CD8-positive, alpha-beta memory T cell (primary cell): Measurements from ENCODE around the gene CNTROB. TPM values are rescaled to one million over a fixed set of nuclear protein-coding genes. Genes with fewer than 3 reads are reported as not detected.

Experiments used
- CTCF ChIA-PET: fragments of 350-600 bp; sonication (Branson Sonifier 250); formaldehyde crosslinking; loops from one replicate; lab custom pipeline; 2021; ENCODE audit warnings: antibody characterized with exemption; lab: Charles Lee
- POLR2A ChIA-PET: fragments of 350-600 bp; sonication (Branson Sonifier 250); formaldehyde crosslinking; loops from one replicate; lab custom pipeline; 2021; ENCODE audit warnings: antibody characterized with exemption; lab: Charles Lee
- DNase-seq, 5 donors: peaks; one replicate each; pipeline versions ENCODE4 v3.0.0 to v3.0.0-alpha.2; 2020 to 2022; ENCODE audit warnings: mixed read lengths in 1 of 5
- H3K27ac ChIP-seq: one replicate; pipeline ENCODE4 v1.7.0; 2013; ENCODE audit warnings: low read depth, mild to moderate bottlenecking, low read length, moderate library complexity
- H3K27me3 ChIP-seq: 2 replicates; pipeline ENCODE4 v1.7.0; 2013; ENCODE audit warnings: low read length, mild to moderate bottlenecking; ENCODE audit not compliant: insufficient read depth, poor library complexity, severe bottlenecking
- H3K36me3 ChIP-seq: 2 replicates; pipeline ENCODE4 v1.7.0; 2013; ENCODE audit warnings: mild to moderate bottlenecking, low read length, moderate library complexity; ENCODE audit not compliant: insufficient read depth
- H3K4me1 ChIP-seq: 2 replicates; pipeline ENCODE4 v1.7.0; 2013; ENCODE audit warnings: mild to moderate bottlenecking, low read length, moderate library complexity; ENCODE audit not compliant: insufficient read depth
- H3K4me3 ChIP-seq: 2 replicates; pipeline ENCODE4 v1.7.0; 2013; ENCODE audit warnings: mild to moderate bottlenecking, low read length
- H3K9me3 ChIP-seq: 2 replicates; pipeline ENCODE4 v1.7.0; 2013; ENCODE audit warnings: mild to moderate bottlenecking, low read length
- H3K27ac Mint-ChIP-seq, 8 donors: one replicate each; pipeline ENCODE4 v1.8.0; 2020 to 2021; ENCODE audit warnings: mixed read lengths in 8 of 8, mild to moderate bottlenecking in 6 of 8, inconsistent platforms in 3 of 8, moderate library complexity in 3 of 8
- H3K27me3 Mint-ChIP-seq, 2 donors: one replicate each; pipeline ENCODE4 v1.8.0; 2020 to 2021; ENCODE audit warnings: mixed read lengths in 2 of 2, mild to moderate bottlenecking in 1 of 2, moderate library complexity in 1 of 2
- H3K36me3 Mint-ChIP-seq, 3 donors: one replicate each; pipeline ENCODE4 v1.8.0; 2020 to 2021; ENCODE audit warnings: mixed read lengths in 3 of 3, inconsistent platforms in 1 of 3, mild to moderate bottlenecking in 1 of 3
- H3K4me1 Mint-ChIP-seq, 3 donors: one replicate each; pipeline ENCODE4 v1.8.0; 2020 to 2021; ENCODE audit warnings: mixed read lengths in 3 of 3, inconsistent platforms in 1 of 3, mild to moderate bottlenecking in 1 of 3
- H3K4me3 Mint-ChIP-seq, 7 donors: one replicate each; pipeline ENCODE4 v1.8.0; 2020 to 2021; ENCODE audit warnings: mixed read lengths in 7 of 7, mild to moderate bottlenecking in 6 of 7, moderate library complexity in 4 of 7, inconsistent platforms in 2 of 7
- H3K9me3 Mint-ChIP-seq, 5 donors: one replicate each; pipeline ENCODE4 v1.8.0; 2020 to 2022; ENCODE audit warnings: mixed read lengths in 5 of 5, mild to moderate bottlenecking in 3 of 5, moderate library complexity in 2 of 5, inconsistent platforms in 1 of 5
- polyA plus RNA-seq: library from polyadenylated mRNA; unstranded; fragments of 300-500 nt; fragmentation: Illumina TruSeq; gene quantifications from one replicate; pipeline ENCODE4 v1.2.3, GENCODE V29; 2021
- total RNA-seq, 2 experiments: library from RNA; stranded (reverse); gene quantifications; one replicate each; pipeline ENCODE4 v1.2.3, GENCODE V29; 2021

CNTROB gene
- total and polyA plus RNA-seq, 3 experiments from 2014 or later, result 12.0 to 46.8 (median 44.3) TPM

GRCh38 chr17:7982173-7982572, 50.2 kb downstream of the CNTROB start:
- Histone ChIP-seq H3K4me1 (no peaks in the 10 kb centered on the region), H3K36me3 (no peaks in the 10 kb centered on the region), H3K27me3 (peaks cover 3% of the 10 kb centered on the region), H3K27ac (no peak overlapping the region), H3K4me3 (no peak overlapping the region), H3K9me3 (no peaks in the 10 kb centered on the region)
- Mint-ChIP-seq H3K4me3 (no peak overlapping the region), H3K9me3 (peaks cover 0 to 6% (median 0%) of the 10 kb centered on the region in 5 donors), H3K27me3 (peaks cover 10 to 45% of the 10 kb centered on the region in 2 donors), H3K36me3 (peaks cover 0 to 3% (median 0%) of the 10 kb centered on the region in 3 donors), H3K27ac (no peak overlapping the region), H3K4me1 (no peaks in the 10 kb centered on the region)
- CTCF ChIA-PET, result interaction anchor here (0.7 to 1.2 kb wide), 3 partner anchors 118 to 166 kb away, joined by 3 to 6 read pairs (median 4); no protein-coding TSS in a partner anchor
- POLR2A ChIA-PET, result no interaction called here
- DNase-seq, result no peak

GRCh38 chr17:7982666-7983065, 50.7 kb downstream of the CNTROB start:
- no peaks in the 10 kb centered on the region for H3K36me3 ChIP-seq
- Mint-ChIP-seq H3K27ac (no peak overlapping the region), H3K9me3 (peaks cover 0 to 4% (median 0%) of the 10 kb centered on the region in 5 donors), H3K27me3 (peaks cover 10 to 42% of the 10 kb centered on the region in 2 donors), H3K36me3 (peaks cover 0 to 2% (median 0%) of the 10 kb centered on the region in 3 donors), H3K4me1 (no peaks in the 10 kb centered on the region), H3K4me3 (no peak overlapping the region)
- peaks cover 3% of the 10 kb centered on the region for H3K27me3 ChIP-seq
- POLR2A ChIA-PET, result no interaction called here
- no peak overlapping the region for H3K27ac ChIP-seq
- H3K4me1 ChIP-seq, result no peaks in the 10 kb centered on the region
- CTCF ChIA-PET, result interaction anchor here (0.7 to 1.2 kb wide), 3 partner anchors 118 to 167 kb away, joined by 3 to 6 read pairs (median 4); no protein-coding TSS in a partner anchor
- no peaks in the 10 kb centered on the region for H3K9me3 ChIP-seq
- H3K4me3 ChIP-seq, result no peak overlapping the region
- DNase-seq, result no peak

- peaks cover 5 to 10% (median 10%) of the 10 kb centered on the region in 3 donors for H3K4me1 Mint-ChIP-seq
- CTCF ChIA-PET, result interaction anchor here (1.0 kb wide), 1 partner anchor 72 kb away, joined by 3 read pairs; no protein-coding TSS in a partner anchor
Measured at GRCh38 chr17:7984904-7985303, 52.9 kb downstream of the CNTROB start.

GRCh38 chr17:7987112-7987893, 55.3 kb downstream of the CNTROB start:
- Histone ChIP-seq H3K9me3 (no peaks in the 10 kb centered on the region), H3K4me3 (no peak overlapping the region), H3K4me1 (peaks cover 14% of the 10 kb centered on the region), H3K27me3 (peaks cover 3% of the 10 kb centered on the region), H3K27ac (no peak overlapping the region), H3K36me3 (no peaks in the 10 kb centered on the region)
- DNase-seq, result no peak
- ChIA-PET POLR2A (no interaction called here), CTCF (interaction anchor here (1.6 to 7.7 kb wide), 4 partner anchors 64 to 152 kb away, joined by 4 to 180 read pairs (median 98); partner anchors contain the start of gene RNF227)
- H3K36me3 Mint-ChIP-seq, result no peaks in the 10 kb centered on the region
- peaks cover 16 to 22% (median 22%) of the 10 kb centered on the region in 3 donors for H3K4me1 Mint-ChIP-seq
- H3K4me3 Mint-ChIP-seq, result no peak overlapping the region
- peaks cover 4 to 21% of the 10 kb centered on the region in 2 donors for H3K27me3 Mint-ChIP-seq
- peak overlapping the region in 1 of 8 donors; percentile 29 for H3K27ac Mint-ChIP-seq
- H3K9me3 Mint-ChIP-seq, result no peaks in the 10 kb centered on the region

More at GRCh38 chr17:7984904-7985303, 52.9 kb downstream of the CNTROB start:
- H3K36me3 ChIP-seq, result no peaks in the 10 kb centered on the region
- no peak for DNase-seq
- peaks cover 3% of the 10 kb centered on the region for H3K27me3 ChIP-seq
- H3K27ac Mint-ChIP-seq, result no peak overlapping the region
- POLR2A ChIA-PET, result no interaction called here
- H3K27me3 Mint-ChIP-seq, result peaks cover 10 to 34% of the 10 kb centered on the region in 2 donors
- peaks cover 4% of the 10 kb centered on the region for H3K4me1 ChIP-seq
- H3K27ac ChIP-seq, result no peak overlapping the region
- no peak overlapping the region for H3K4me3 Mint-ChIP-seq
- no peaks in the 10 kb centered on the region for H3K9me3 ChIP-seq
- no peak overlapping the region for H3K4me3 ChIP-seq
- no peaks in the 10 kb centered on the region for H3K9me3 Mint-ChIP-seq
- no peaks in the 10 kb centered on the region for H3K36me3 Mint-ChIP-seq

GRCh38 chr17:7988750-7989178, 56.8 kb downstream of the CNTROB start:
- CTCF ChIA-PET, result interaction anchor here (1.0 to 7.7 kb wide), 16 partner anchors 8 to 245 kb away, joined by 3 to 180 read pairs (median 7); partner anchors contain the start of genes CNTROB, KDM6B, NAA38 and RNF227
- Histone ChIP-seq H3K4me1 (peaks cover 14% of the 10 kb centered on the region), H3K27ac (no peak overlapping the region), H3K4me3 (no peak overlapping the region), H3K9me3 (no peaks in the 10 kb centered on the region), H3K27me3 (peaks cover 1% of the 10 kb centered on the region), H3K36me3 (no peaks in the 10 kb centered on the region)
- peak overlapping the region in 7 of 8 donors; percentile 2 to 89 (median 79) for H3K27ac Mint-ChIP-seq
- H3K4me1 Mint-ChIP-seq, result peaks cover 18 to 26% (median 25%) of the 10 kb centered on the region in 3 donors
- peak in 3 of 5 donors; percentile 36 to 77 (median 71) for DNase-seq
- H3K27me3 Mint-ChIP-seq, result peaks cover 0 to 10% of the 10 kb centered on the region in 2 donors
- H3K4me3 Mint-ChIP-seq, result peak overlapping the region; percentile 22 to 88 (median 75)
- H3K9me3 Mint-ChIP-seq, result no peaks in the 10 kb centered on the region
- POLR2A ChIA-PET, result interaction anchor here (0.6 to 1.0 kb wide), 2 partner anchors 76 to 131 kb away, joined by 3 to 5 read pairs; partner anchors contain the start of gene NAA38
- H3K36me3 Mint-ChIP-seq, result no peaks in the 10 kb centered on the region

- H3K4me3 Mint-ChIP-seq, result peak overlapping the region; percentile 75 to 88 (median 82)
- Histone ChIP-seq H3K9me3 (no peaks in the 10 kb centered on the region), H3K4me1 (peaks cover 14% of the 10 kb centered on the region), H3K27ac (peak overlapping the region; percentile 16), H3K27me3 (no peaks in the 10 kb centered on the region), H3K4me3 (peak overlapping the region; percentile 60), H3K36me3 (no peaks in the 10 kb centered on the region)
- no peaks in the 10 kb centered on the region for H3K36me3 Mint-ChIP-seq
- peaks cover 18 to 26% (median 25%) of the 10 kb centered on the region in 3 donors for H3K4me1 Mint-ChIP-seq
- CTCF ChIA-PET, result interaction anchor here (0.5 to 7.7 kb wide), 47 partner anchors 10 to 299 kb away, joined by 3 to 180 read pairs (median 5); partner anchors contain the start of genes CNTROB, GUCY2D, KDM6B and NAA38
- peaks cover 2 to 5% of the 10 kb centered on the region in 2 donors for H3K27me3 Mint-ChIP-seq
- POLR2A ChIA-PET, result interaction anchor here (0.7 to 1.5 kb wide), 5 partner anchors 75 to 155 kb away, joined by 3 to 6 read pairs (median 3); partner anchors contain the start of genes CYB5D1 and NAA38
- H3K27ac Mint-ChIP-seq, result peak overlapping the region; percentile 37 to 97 (median 82)
- peak; percentile 83 to 92 (median 88) for DNase-seq
- H3K9me3 Mint-ChIP-seq, result no peaks in the 10 kb centered on the region
Measured at GRCh38 chr17:7989781-7990655, 58.0 kb downstream of the CNTROB start.

GRCh38 chr17:7992516-7992915, 60.5 kb downstream of the CNTROB start:
- H3K36me3 ChIP-seq, result no peaks in the 10 kb centered on the region
- ChIA-PET CTCF (interaction anchor here (0.8 to 7.7 kb wide), 5 partner anchors 49 to 155 kb away, joined by 3 to 180 read pairs (median 3); partner anchors contain the start of gene RNF227), POLR2A (no interaction called here)
- H3K27ac Mint-ChIP-seq, result no peak overlapping the region
- no peaks in the 10 kb centered on the region for H3K36me3 Mint-ChIP-seq
- H3K4me1 Mint-ChIP-seq, result peaks cover 18 to 26% (median 25%) of the 10 kb centered on the region in 3 donors
- H3K9me3 ChIP-seq, result no peaks in the 10 kb centered on the region
- H3K4me3 ChIP-seq, result no peak overlapping the region
- H3K4me3 Mint-ChIP-seq, result peak overlapping the region in 2 of 7 donors; percentile 40 to 41
- no peak for DNase-seq
- H3K27ac ChIP-seq, result no peak overlapping the region
- no peaks in the 10 kb centered on the region for H3K27me3 ChIP-seq
- no peaks in the 10 kb centered on the region for H3K9me3 Mint-ChIP-seq
- H3K4me1 ChIP-seq, result peaks cover 14% of the 10 kb centered on the region
- peaks cover 6 to 11% of the 10 kb centered on the region in 2 donors for H3K27me3 Mint-ChIP-seq
